NCI-H774 (cell line): ENCODE results near the gene HCFC1.

ENCODE experiments used
- DNase-seq: peaks from one replicate; lab custom pipeline; 2025; lab: John Stamatoyannopoulos, UW

The HCFC1 gene

DNA sequence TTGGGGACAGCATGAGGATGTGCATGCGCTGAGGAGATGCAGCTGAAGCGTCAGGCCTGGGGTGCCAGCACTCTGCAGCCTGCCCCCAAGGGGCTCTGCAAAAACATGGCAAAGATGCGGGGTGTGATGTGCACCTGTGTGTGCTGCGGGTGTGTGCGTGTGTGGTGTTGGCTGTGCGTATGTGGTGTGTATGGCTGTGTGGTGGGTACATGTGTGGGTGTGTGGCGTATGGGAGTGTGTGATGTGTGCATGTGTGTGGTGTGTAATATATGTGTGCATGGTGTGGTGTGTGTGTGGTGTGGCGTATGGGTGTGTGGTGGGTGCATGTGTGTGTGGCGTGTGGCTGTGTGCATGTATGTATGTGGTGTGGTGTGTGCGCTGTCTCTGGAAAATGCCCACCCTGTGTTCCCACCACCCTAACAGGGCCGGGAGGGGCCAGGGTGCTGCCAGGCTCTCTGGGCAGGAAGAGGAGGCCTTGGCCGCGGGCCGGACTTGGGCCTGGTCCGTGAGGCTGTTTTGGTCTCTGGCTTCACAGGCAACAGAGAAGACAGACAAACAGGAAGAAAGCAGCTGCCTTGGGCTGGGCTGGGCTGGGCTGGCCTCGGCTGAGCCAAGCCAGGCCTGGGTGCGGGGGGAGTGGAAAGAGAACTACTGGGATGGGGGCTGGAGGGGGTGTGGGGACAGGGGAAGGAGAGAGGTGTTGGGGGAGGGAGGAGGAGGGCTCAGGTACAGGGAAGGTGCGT is 68.2 kb downstream of the HCFC1 start:
- no peak for DNase-seq

DNA sequence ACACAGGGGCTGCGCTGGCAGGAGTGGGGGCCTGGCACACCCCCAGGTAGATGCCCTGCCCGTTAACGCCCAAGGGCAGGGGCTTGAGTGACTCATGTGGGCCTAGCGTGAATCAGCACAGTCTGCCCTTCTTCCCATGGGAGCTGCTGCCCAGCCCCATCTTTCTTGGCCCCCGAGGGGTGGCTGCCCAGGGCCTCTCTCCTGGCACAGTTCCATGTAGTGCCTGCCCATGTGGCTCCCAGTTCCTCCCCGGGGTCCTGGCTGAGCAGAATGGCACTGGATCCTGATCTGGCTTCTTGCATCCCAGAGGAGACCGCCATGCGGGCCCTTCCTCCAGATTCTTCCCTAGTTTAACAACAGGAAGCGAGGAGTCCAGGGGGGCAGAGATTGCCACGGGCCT is 69.2 kb downstream of the HCFC1 start:
- DNase-seq: no peak

DNA sequence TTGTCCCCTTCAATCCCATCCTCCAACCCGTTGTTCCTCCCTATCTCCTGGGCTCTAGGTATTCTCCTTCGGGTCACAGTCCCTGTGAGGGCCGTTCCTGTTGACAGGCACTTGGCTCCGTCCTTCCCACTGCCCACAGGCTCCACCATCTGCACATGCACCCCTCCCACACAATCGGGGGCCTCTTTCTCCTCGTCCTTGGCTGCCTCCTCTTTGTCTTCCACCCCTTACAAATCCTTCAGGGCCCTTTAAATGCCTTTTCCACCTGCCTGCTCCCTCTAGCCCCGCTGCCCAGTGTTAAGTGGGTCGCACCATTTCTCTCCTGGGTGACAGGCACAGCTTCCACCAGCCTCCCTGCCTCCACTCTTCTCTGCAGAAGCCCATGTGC is 69.9 kb downstream of the HCFC1 start:
- DNase-seq: no peak

DNA sequence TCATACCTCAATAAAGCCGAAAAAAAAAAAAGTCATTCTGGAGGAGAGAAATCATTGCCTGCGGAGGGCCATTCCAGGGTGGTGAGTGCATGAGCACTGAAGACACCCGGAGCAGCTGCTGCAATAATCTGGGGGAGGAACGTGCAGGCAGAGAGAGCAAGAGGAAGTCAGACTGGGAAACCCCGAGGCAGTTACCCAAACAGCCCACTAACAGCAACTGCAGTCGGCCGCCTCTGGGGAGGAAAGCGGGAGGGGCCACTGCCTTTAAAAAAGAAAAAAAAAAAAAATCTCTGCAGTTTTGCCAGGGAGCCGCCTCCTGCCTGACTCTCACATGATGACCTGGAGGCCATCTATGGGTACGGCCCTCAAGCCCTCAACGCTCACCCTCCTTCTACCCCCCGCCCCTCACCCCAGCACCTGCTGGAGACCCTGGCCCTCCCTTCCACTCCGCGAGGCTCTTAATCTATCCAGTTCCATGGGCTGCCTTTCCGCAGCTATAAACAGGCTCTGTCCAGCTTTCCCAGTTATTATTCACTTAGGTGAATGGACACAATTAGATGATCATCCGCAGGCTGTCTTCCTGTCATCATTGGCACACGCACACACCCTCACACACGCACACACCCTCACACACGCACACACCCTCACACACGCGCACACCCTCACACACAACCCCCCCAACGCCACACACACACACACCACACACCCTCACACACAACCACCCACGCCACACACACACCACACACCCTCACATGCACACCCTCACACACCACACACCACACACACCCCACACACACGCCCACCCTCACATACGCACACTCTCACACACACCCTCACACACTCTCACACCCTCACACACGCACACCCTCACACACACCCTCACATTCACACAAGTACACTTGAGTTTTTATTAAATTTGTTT is 70.5 kb downstream of the HCFC1 start:
- DNase-seq: peak; percentile 55

DNA sequence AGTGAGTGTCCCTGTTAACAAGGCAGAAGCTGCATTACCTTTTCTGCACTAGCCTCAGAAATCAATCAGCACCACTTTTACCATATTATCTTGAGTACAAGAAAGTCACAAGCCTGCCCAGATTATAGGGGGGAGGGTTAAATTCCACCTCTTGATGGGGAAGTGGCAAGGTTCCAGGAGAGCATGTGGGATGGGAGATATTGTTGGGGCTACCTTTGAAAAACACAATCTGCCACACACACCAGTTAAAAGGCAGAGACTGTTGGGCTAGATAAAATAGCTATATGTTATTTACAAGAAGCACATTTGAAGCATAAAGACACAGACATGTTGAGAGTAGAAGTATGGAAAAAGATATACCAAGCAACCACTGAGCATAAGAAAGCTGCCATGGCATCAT is 73.7 kb downstream of the HCFC1 start:
- DNase-seq: no peak
